B cell (primary cell): ENCODE measurements around the gene MBD3L2.

ENCODE experiments used
- CTCF ChIP-seq: fragments of 200-600 bp; IDR thresholded peaks from one replicate; pipeline ENCODE4 v1.8.0; 2022; ENCODE audit warnings: antibody characterized with exemption, mild to moderate bottlenecking
- EZH2 ChIP-seq: IDR thresholded peaks from 2 replicates; pipeline ENCODE4 v1.6.1; 2012; ENCODE audit warnings: borderline replicate concordance, low read depth, mild to moderate bottlenecking, moderate library complexity, low read length; ENCODE audit not compliant: insufficient read depth, poor library complexity, severe bottlenecking

- no peak for TF ChIP-seq CTCF
- no peak for TF ChIP-seq EZH2
Measured at GRCh38 chr19:7098096-7098495, 49.0 kb downstream of the MBD3L2 start.
